H9 (cell line): ENCODE measurements around the gene RTP2. TPM values are rescaled to one million over a fixed set of nuclear protein-coding genes. Genes with fewer than 3 reads are reported as not detected.

Experiments used
- DNase-seq: peaks from one replicate; pipeline ENCODE4 v3.0.0-alpha.2; 2017
- H2AFZ ChIP-seq: one replicate; pipeline ENCODE4 v1.6.1; 2013; ENCODE audit warnings: mild to moderate bottlenecking, low read length, control low read depth, moderate library complexity
- H2AK5ac ChIP-seq: 2 replicates; pipeline ENCODE4 v1.6.1; 2013; ENCODE audit warnings: low read length, control low read depth, mixed read lengths; ENCODE audit not compliant: insufficient read length
- H2BK120ac ChIP-seq: one replicate; pipeline ENCODE4 v1.6.1; 2013; ENCODE audit warnings: low read depth, mild to moderate bottlenecking, low read length, control low read depth, inconsistent platforms; ENCODE audit not compliant: poor library complexity, severe bottlenecking
- H2BK12ac ChIP-seq: 2 replicates; pipeline ENCODE4 v1.6.1; 2013; ENCODE audit warnings: low read length, control low read depth, mixed read lengths, low read depth; ENCODE audit not compliant: insufficient read length
- H2BK15ac ChIP-seq: 2 replicates; pipeline ENCODE4 v1.6.1; 2013; ENCODE audit warnings: low read depth, low read length, control low read depth
- H2BK20ac ChIP-seq: one replicate; pipeline ENCODE4 v1.6.1; 2013; ENCODE audit warnings: low read depth, mild to moderate bottlenecking, low read length, control low read depth, inconsistent platforms; ENCODE audit not compliant: poor library complexity, severe bottlenecking
- H2BK5ac ChIP-seq: 2 replicates; pipeline ENCODE4 v1.6.1; 2013; ENCODE audit warnings: low read length, control low read depth, mixed read lengths; ENCODE audit not compliant: insufficient read length
- H3K14ac ChIP-seq: 2 replicates; pipeline ENCODE4 v1.6.1; 2013; ENCODE audit warnings: low read length, control low read depth; ENCODE audit not compliant: insufficient read depth
- H3K18ac ChIP-seq: 2 replicates; pipeline ENCODE4 v1.6.1; 2013; ENCODE audit warnings: low read depth, mild to moderate bottlenecking, mixed read lengths, low read length, control low read depth; ENCODE audit not compliant: insufficient read length
- H3K23ac ChIP-seq: 2 replicates; pipeline ENCODE4 v1.6.1; 2013; ENCODE audit warnings: low read length, control low read depth, mixed read lengths, low read depth; ENCODE audit not compliant: insufficient read length
- H3K23me2 ChIP-seq: 2 replicates; pipeline ENCODE4 v1.6.1; 2013; ENCODE audit warnings: low read depth, mild to moderate bottlenecking, mixed read lengths, low read length, control low read depth; ENCODE audit not compliant: insufficient read length, poor library complexity, severe bottlenecking
- H3K27ac ChIP-seq: 2 replicates; pipeline ENCODE4 v1.5.1; 2013; ENCODE audit warnings: low read length, control low read depth, mixed read lengths, low read depth; ENCODE audit not compliant: insufficient read length
- H3K27me3 ChIP-seq: 2 replicates; pipeline ENCODE4 v1.6.1; 2013; ENCODE audit warnings: low read length, control low read depth, inconsistent platforms; ENCODE audit not compliant: insufficient read depth
- H3K4ac ChIP-seq: 2 replicates; pipeline ENCODE4 v1.6.1; 2013; ENCODE audit warnings: low read depth, mild to moderate bottlenecking, control low read depth, inconsistent platforms, low read length, moderate library complexity
- H3K4me1 ChIP-seq: 2 replicates; pipeline ENCODE4 v1.6.1; 2013; ENCODE audit warnings: low read length, control low read depth, inconsistent platforms; ENCODE audit not compliant: insufficient read depth
- H3K4me2 ChIP-seq: 2 replicates; pipeline ENCODE4 v1.6.1; 2013; ENCODE audit warnings: low read length, control low read depth, mixed read lengths; ENCODE audit not compliant: insufficient read length, insufficient read depth
- H3K56ac ChIP-seq: 2 replicates; pipeline ENCODE4 v1.6.1; 2013; ENCODE audit warnings: low read depth, mild to moderate bottlenecking, mixed read lengths, low read length, control low read depth; ENCODE audit not compliant: insufficient read length
- H3K79me1 ChIP-seq: 2 replicates; pipeline ENCODE4 v1.6.1; 2013; ENCODE audit warnings: low read depth, mild to moderate bottlenecking, moderate library complexity, low read length, control low read depth, inconsistent platforms; ENCODE audit not compliant: insufficient read depth, poor library complexity, severe bottlenecking
- H3K79me2 ChIP-seq: 2 replicates; pipeline ENCODE4 v1.6.1; 2013; ENCODE audit warnings: low read length, control low read depth, inconsistent platforms; ENCODE audit not compliant: insufficient read depth
- H3K9ac ChIP-seq: 2 replicates; pipeline ENCODE4 v1.6.1; 2013; ENCODE audit warnings: low read length, control low read depth, mixed read lengths; ENCODE audit not compliant: insufficient read length; ENCODE audit errors: extremely low read depth
- H3K9me3 ChIP-seq: one replicate; pipeline ENCODE4 v1.6.1; 2013; ENCODE audit warnings: low read depth, low read length, inconsistent platforms; ENCODE audit not compliant: control insufficient read depth
- H3T11ph ChIP-seq: one replicate; pipeline ENCODE4 v1.6.1; 2013; ENCODE audit warnings: mild to moderate bottlenecking, low read length, control low read depth, inconsistent platforms
- H4K20me1 ChIP-seq: one replicate; pipeline ENCODE4 v1.6.1; 2013; ENCODE audit not compliant: control insufficient read depth, insufficient read length, insufficient read depth
- H4K5ac ChIP-seq: 2 replicates; pipeline ENCODE4 v1.6.1; 2013; ENCODE audit warnings: low read depth, mild to moderate bottlenecking, mixed read lengths, low read length, control low read depth; ENCODE audit not compliant: insufficient read length
- H4K8ac ChIP-seq: replicated peaks from 2 replicates; pipeline ENCODE4 v1.6.1; 2013; ENCODE audit warnings: low read length, control low read depth, mixed read lengths, low read depth; ENCODE audit not compliant: insufficient read length
- H4K91ac ChIP-seq: 2 replicates; pipeline ENCODE4 v1.6.1; 2013; ENCODE audit warnings: low read depth, mild to moderate bottlenecking, moderate library complexity, mixed read lengths, low read length, control low read depth; ENCODE audit not compliant: insufficient read length
- H3K27ac Mint-ChIP-seq, 3 experiments: 2 replicates in 2 of 3; 3 replicates in 1 of 3; pipeline ENCODE4 v1.8.0; 2020 to 2021; ENCODE audit warnings: mixed read lengths in 3 of 3, mild to moderate bottlenecking in 1 of 3, moderate library complexity in 1 of 3
- H3K27me3 Mint-ChIP-seq: 2 replicates; pipeline ENCODE4 v1.8.0; 2021; ENCODE audit warnings: low read depth, mild to moderate bottlenecking, moderate library complexity, mixed read lengths
- H3K36me3 Mint-ChIP-seq, 3 experiments: 2 replicates in 2 of 3; 3 replicates in 1 of 3; pipeline ENCODE4 v1.8.0; 2020 to 2021; ENCODE audit warnings: low read depth in 3 of 3, mixed read lengths in 3 of 3; ENCODE audit not compliant: insufficient read depth in 1 of 3
- H3K4me1 Mint-ChIP-seq, 2 experiments: 2 replicates each; pipeline ENCODE4 v1.8.0; 2020; ENCODE audit warnings: mixed read lengths in 2 of 2
- H3K4me3 Mint-ChIP-seq, 2 experiments: 2 replicates in 1 of 2; 3 replicates in 1 of 2; pipeline ENCODE4 v1.8.0; 2020 to 2021; ENCODE audit warnings: mild to moderate bottlenecking in 2 of 2, mixed read lengths in 2 of 2, moderate library complexity in 1 of 2
- H3K9me3 Mint-ChIP-seq, 2 experiments: 2 replicates in 1 of 2; 3 replicates in 1 of 2; pipeline ENCODE4 v1.8.0; 2020; ENCODE audit warnings: mild to moderate bottlenecking in 2 of 2, mixed read lengths in 2 of 2, moderate library complexity in 1 of 2
- CTCF ChIP-seq: fragments of 200-600 bp; sonication (generic); conservative IDR thresholded peaks from 3 replicates; pipeline ENCODE4 v1.8.0; 2021; ENCODE audit warnings: antibody characterized with exemption, mild to moderate bottlenecking
- WGBS: extraction: QIAGEN DNeasy Blood & Tissue Kit; methylation state at CpG from one replicate; pipeline ENCODE4 v1.1.7; 2013; ENCODE audit warnings: missing lambda C conversion rate, low lambda C conversion rate, mixed read lengths; ENCODE audit not compliant: insufficient read length; ENCODE audit errors: extremely low coverage; 5-methylcytosine and 5-hydroxymethylcytosine counted together
- total RNA-seq: library from RNA; stranded (reverse); gene quantifications from 2 replicates; pipeline ENCODE4 v1.2.1, GENCODE V29; 2021

The RTP2 gene
- total RNA-seq, 1 experiment from 2014 or later: not detected

GRCh38 chr3:187651282-187651681 is 51.1 kb downstream of the RTP2 start:
- Histone ChIP-seq H3T11ph (no peak overlapping the region), H3K79me1 (no peaks in the 10 kb centered on the region), H4K91ac (no peak overlapping the region), H3K56ac (no peak overlapping the region), H3K14ac (no peak overlapping the region), H3K79me2 (no peaks in the 10 kb centered on the region; the same call in 1 of the 2 replicates), H2BK5ac (no peak overlapping the region), H4K20me1 (no peaks in the 10 kb centered on the region), H2AK5ac (no peak overlapping the region), H2BK20ac (no peak overlapping the region), H2BK15ac (no peak overlapping the region), H3K23me2 (no peaks in the 10 kb centered on the region), H3K9ac (no peak overlapping the region), H3K4ac (no peak overlapping the region), H4K5ac (no peak overlapping the region), H2BK12ac (no peak overlapping the region), H3K18ac (no peak overlapping the region), H3K23ac (no peak overlapping the region), H3K4me1 (no peaks in the 10 kb centered on the region), H3K27ac (no peak overlapping the region), H3K9me3 (no peaks in the 10 kb centered on the region), H4K8ac (no peak overlapping the region), H2AFZ (no peak overlapping the region), H2BK120ac (no peak overlapping the region), H3K27me3 (no peaks in the 10 kb centered on the region; the same call in 1 of the 2 replicates), H3K4me2 (no peak overlapping the region)
- Mint-ChIP-seq H3K4me1 (no peaks in the 10 kb centered on the region), H3K27me3 (peaks cover 4% of the 10 kb centered on the region), H3K9me3 (peaks cover 0 to 4% of the 10 kb centered on the region in 2 experiments; a peak in 1 of 5 replicates), H3K36me3 (no peaks in the 10 kb centered on the region), H3K4me3 (no peak overlapping the region), H3K27ac (no peak overlapping the region)
- TF ChIP-seq CTCF: no peak
- no peak for DNase-seq
- WGBS: no CpG with 5 or more reads among the region's 2 CpGs

Other genes starting within 250 kb of the RTP2 start
- gene SST, start 32.2 kb downstream of the RTP2 start, total RNA-seq: not detected in 2 replicates
- 3.4 and 4.1 TPM in 2 replicates for gene BCL6, start 42.9 kb upstream of the RTP2 start, total RNA-seq